Mesenchymal stem cell (in vitro differentiated cells and primary cell): Measurements from ENCODE around the gene TOR4A.
A peak's percentile ranks its signal among the peaks of the same experiment; 100 is the strongest.

Source experiments
- DNase-seq: peaks from one replicate; pipeline ENCODE4 v3.0.0-alpha.2; 2013
- H2AFZ ChIP-seq: one replicate; pipeline ENCODE4 v1.6.1; 2013; ENCODE audit warnings: low read depth, mild to moderate bottlenecking, control low read depth, inconsistent platforms, low read length, moderate library complexity
- H2AK5ac ChIP-seq: 2 replicates; pipeline ENCODE4 v1.6.1; 2013; ENCODE audit warnings: low read length, moderate library complexity, mild to moderate bottlenecking, inconsistent platforms; ENCODE audit not compliant: severe bottlenecking
- H2BK120ac ChIP-seq: one replicate; pipeline ENCODE4 v1.6.1; 2013; ENCODE audit warnings: low read depth, mild to moderate bottlenecking, inconsistent platforms, low read length, moderate library complexity
- H2BK12ac ChIP-seq, 2 experiments: one replicate each; pipeline ENCODE4 v1.6.1; 2013; ENCODE audit warnings: inconsistent platforms in 2 of 2, low read length in 2 of 2, mild to moderate bottlenecking in 2 of 2, moderate library complexity in 2 of 2, control low read depth in 1 of 2
- H2BK15ac ChIP-seq: one replicate; pipeline ENCODE4 v1.6.1; 2013; ENCODE audit warnings: mild to moderate bottlenecking, low read depth, inconsistent platforms; ENCODE audit not compliant: poor library complexity, severe bottlenecking
- H2BK5ac ChIP-seq: 2 replicates; pipeline ENCODE4 v1.6.1; 2013; ENCODE audit warnings: low read depth, mild to moderate bottlenecking, low read length, control low read depth, inconsistent platforms; ENCODE audit not compliant: poor library complexity, severe bottlenecking
- H3K14ac ChIP-seq, 2 experiments: one replicate each; pipeline ENCODE4 v1.6.1; 2013; ENCODE audit warnings: inconsistent platforms in 2 of 2, low read length in 2 of 2, control low read depth in 1 of 2, mild to moderate bottlenecking in 1 of 2, moderate library complexity in 1 of 2
- H3K18ac ChIP-seq, 2 experiments: one replicate each; pipeline ENCODE4 v1.6.1; 2013; ENCODE audit warnings: inconsistent platforms in 2 of 2, low read length in 2 of 2, control low read depth in 1 of 2, low read depth in 1 of 2, mild to moderate bottlenecking in 1 of 2
- H3K23ac ChIP-seq, 2 experiments: one replicate each; pipeline ENCODE4 v1.6.1; 2013; ENCODE audit warnings: inconsistent platforms in 2 of 2, low read length in 2 of 2, mild to moderate bottlenecking in 2 of 2, moderate library complexity in 2 of 2, control low read depth in 1 of 2
- H3K27ac ChIP-seq: 2 replicates; pipeline ENCODE4 v1.5.1; 2013; ENCODE audit warnings: mild to moderate bottlenecking, moderate library complexity, low read length, control low read depth, inconsistent platforms; ENCODE audit not compliant: poor library complexity, severe bottlenecking
- H3K27me3 ChIP-seq, 2 experiments: 2 replicates each; pipeline versions ENCODE4 v1.6.1 to v1.7.0; 2013; ENCODE audit warnings: low read length in 2 of 2, mild to moderate bottlenecking in 2 of 2, moderate library complexity in 2 of 2, control low read depth in 1 of 2, inconsistent platforms in 1 of 2; ENCODE audit not compliant: control insufficient read depth in 1 of 2, insufficient read depth in 1 of 2
- H3K36me3 ChIP-seq, 2 experiments: 2 replicates each; pipeline versions ENCODE4 v1.6.1 to v1.7.0; 2013; ENCODE audit warnings: low read length in 2 of 2, control low read depth in 1 of 2, inconsistent platforms in 1 of 2, low read depth in 1 of 2, mild to moderate bottlenecking in 1 of 2; ENCODE audit not compliant: insufficient read depth in 2 of 2, control insufficient read depth in 1 of 2
- H3K4ac ChIP-seq, 2 experiments: one replicate each; pipeline ENCODE4 v1.6.1; 2013; ENCODE audit warnings: inconsistent platforms in 2 of 2, low read length in 2 of 2, mild to moderate bottlenecking in 2 of 2, moderate library complexity in 2 of 2, control low read depth in 1 of 2, low read depth in 1 of 2
- H3K4me1 ChIP-seq: 2 replicates; pipeline ENCODE4 v1.6.1; 2013; ENCODE audit warnings: low read depth, low read length, control low read depth; ENCODE audit not compliant: control insufficient read depth, insufficient read depth
- H3K4me2 ChIP-seq: 2 replicates; pipeline ENCODE4 v1.6.1; 2013; ENCODE audit warnings: low read length, mild to moderate bottlenecking, inconsistent platforms; ENCODE audit not compliant: poor library complexity, severe bottlenecking
- H3K4me3 ChIP-seq, 2 experiments: 2 replicates each; pipeline versions ENCODE4 v1.5.1 to v1.7.0; 2013; ENCODE audit warnings: low read length in 2 of 2, mild to moderate bottlenecking in 2 of 2, control low read depth in 1 of 2, low read depth in 1 of 2; ENCODE audit not compliant: insufficient read depth in 1 of 2
- H3K79me1 ChIP-seq: replicated peaks from 2 replicates; pipeline ENCODE4 v1.6.1; 2013; ENCODE audit warnings: mild to moderate bottlenecking, control low read depth, low read length, inconsistent platforms; ENCODE audit not compliant: poor library complexity, severe bottlenecking
- H3K9ac ChIP-seq: 2 replicates; pipeline ENCODE4 v1.7.0; 2013; ENCODE audit warnings: mild to moderate bottlenecking, low read length, moderate library complexity
- H3K9me3 ChIP-seq: 2 replicates; pipeline ENCODE4 v1.7.0; 2013; ENCODE audit warnings: mild to moderate bottlenecking, low read length; ENCODE audit not compliant: control insufficient read depth
- H4K8ac ChIP-seq: one replicate; pipeline ENCODE4 v1.6.1; 2013; ENCODE audit warnings: inconsistent platforms, mild to moderate bottlenecking, low read length, moderate library complexity
- H4K91ac ChIP-seq: one replicate; pipeline ENCODE4 v1.6.1; 2013; ENCODE audit warnings: mild to moderate bottlenecking, low read length, inconsistent platforms
- WGBS: methylation state at CpG from one replicate; pipeline ENCODE4 v1.1.7; 2013; ENCODE audit warnings: mixed read lengths; 5-methylcytosine and 5-hydroxymethylcytosine counted together

The TOR4A gene

GRCh38 chr9:137228968-137229896 lies 48.3 kb upstream of the TOR4A start:
- Histone ChIP-seq H2AK5ac (no peak overlapping the region), H2BK15ac (no peak overlapping the region), H3K9me3 (no peaks in the 10 kb centered on the region), H3K23ac (no peak overlapping the region), H4K8ac (peak overlapping the region; percentile 9), H3K4me3 (no peak overlapping the region), H4K91ac (peak overlapping the region; percentile 8), H3K4me2 (no peak overlapping the region), H2BK12ac (no peak overlapping the region), H2BK120ac (no peak overlapping the region), H2AFZ (no peak overlapping the region), H3K27me3 (peaks cover 0 to 57% of the 10 kb centered on the region in 2 experiments), H2BK5ac (no peak overlapping the region), H3K79me1 (no peaks in the 10 kb centered on the region), H3K4me1 (peaks cover 19% of the 10 kb centered on the region), H3K4ac (no peak overlapping the region), H3K36me3 (peaks cover 0 to 6% of the 10 kb centered on the region in 2 experiments), H3K9ac (no peak overlapping the region), H3K18ac (no peak overlapping the region), H3K27ac (no peak overlapping the region), H3K14ac (no peak overlapping the region)
- 84% methylated on average over 27 of the region's 27 CpGs for WGBS
- DNase-seq, result no peak

GRCh38 chr9:137229903-137230704 lies 47.4 kb upstream of the TOR4A start:
- DNase-seq, result no peak
- Histone ChIP-seq H2BK12ac (no peak overlapping the region), H2AK5ac (no peak overlapping the region), H3K9ac (no peak overlapping the region), H3K4me1 (peaks cover 17% of the 10 kb centered on the region), H3K9me3 (no peaks in the 10 kb centered on the region), H4K8ac (no peak overlapping the region), H3K18ac (no peak overlapping the region), H3K14ac (no peak overlapping the region), H2BK120ac (no peak overlapping the region), H3K27me3 (peaks cover 0 to 66% of the 10 kb centered on the region in 2 experiments), H2AFZ (no peak overlapping the region), H2BK5ac (no peak overlapping the region), H3K23ac (no peak overlapping the region), H3K27ac (no peak overlapping the region), H4K91ac (no peak overlapping the region), H3K36me3 (peaks cover 0 to 7% of the 10 kb centered on the region in 2 experiments), H3K79me1 (no peaks in the 10 kb centered on the region), H3K4ac (no peak overlapping the region), H3K4me3 (no peak overlapping the region), H3K4me2 (no peak overlapping the region), H2BK15ac (peak overlapping the region; percentile 3)
- 82% methylated on average over 30 of the region's 31 CpGs for WGBS

- H3K4me2 ChIP-seq, result no peak within 1 kb of the TSS
- peaks cover 0 to 73% of the 10 kb centered on the region in 2 experiments for H3K27me3 ChIP-seq
- H2BK120ac ChIP-seq, result no peak within 1 kb of the TSS
- no peak within 1 kb of the TSS for H3K9ac ChIP-seq
- H3K23ac ChIP-seq, result no peak within 1 kb of the TSS
- no peak for DNase-seq
- H3K27ac ChIP-seq, result no peak within 1 kb of the TSS
- H3K4me3 ChIP-seq, result no peak within 1 kb of the TSS
- peaks cover 0 to 5% of the 10 kb centered on the region in 2 experiments for H3K36me3 ChIP-seq
- peak within 1 kb of the TSS; percentile 3 for H2BK15ac ChIP-seq
- no peaks in the 10 kb centered on the region for H3K9me3 ChIP-seq
- H2AK5ac ChIP-seq, result no peak within 1 kb of the TSS
- H3K4ac ChIP-seq, result no peak within 1 kb of the TSS
- H4K91ac ChIP-seq, result no peak within 1 kb of the TSS
- no peak within 1 kb of the TSS for H2BK5ac ChIP-seq
- WGBS, result 81% methylated on average over 14 of the region's 14 CpGs
- no peak within 1 kb of the TSS for H4K8ac ChIP-seq
- no peak within 1 kb of the TSS for H3K14ac ChIP-seq
- H2BK12ac ChIP-seq, result no peak within 1 kb of the TSS
- peaks cover 18% of the 10 kb centered on the region for H3K4me1 ChIP-seq
- peaks cover 1% of the 10 kb centered on the region for H3K79me1 ChIP-seq
- H3K18ac ChIP-seq, result no peak within 1 kb of the TSS
- no peak within 1 kb of the TSS for H2AFZ ChIP-seq
These were observed 46.7 kb upstream of the TOR4A start, which contains the start of gene SLC34A3 for GRCh38 chr9:137230705-137231371. Gene SLC34A3 (plus strand): TSS chr9:137230901. CDS start chr9:137231703, 802 bp downstream.
